Fibroblast of lung (primary cell): ENCODE data around the gene RYR2. TPM values are rescaled to one million over a fixed set of nuclear protein-coding genes. Genes with fewer than 3 reads are reported as not detected.

ENCODE experiments used
- DNase-seq, 2 donors: peaks; one replicate each; pipeline versions ENCODE4 v3.0.0 to v3.0.0-alpha.2; 2010; ENCODE audit warnings: low read depth in 2 of 2
- H2AFZ ChIP-seq: 2 replicates; pipeline ENCODE4 v1.5.1; 2012; ENCODE audit warnings: low read length, control low read depth, inconsistent platforms
- H3K27ac ChIP-seq: 2 replicates; pipeline ENCODE4 v1.5.1; 2011; ENCODE audit warnings: low read length, control low read depth; ENCODE audit not compliant: insufficient read depth
- H3K27me3 ChIP-seq: 2 replicates; pipeline ENCODE4 v1.5.1; 2011; ENCODE audit warnings: mild to moderate bottlenecking, low read length; ENCODE audit not compliant: control insufficient read depth, insufficient read depth
- H3K36me3 ChIP-seq: 2 replicates; pipeline ENCODE4 v1.5.1; 2011; ENCODE audit warnings: low read length; ENCODE audit not compliant: control insufficient read depth, insufficient read depth
- H3K4me1 ChIP-seq: 2 replicates; pipeline ENCODE4 v1.5.1; 2011; ENCODE audit warnings: low read length; ENCODE audit not compliant: control insufficient read depth, insufficient read depth; ENCODE audit errors: extremely low read depth
- H3K4me2 ChIP-seq: 2 replicates; pipeline ENCODE4 v1.5.1; 2011; ENCODE audit warnings: low read length, control low read depth; ENCODE audit not compliant: insufficient read depth; ENCODE audit errors: extremely low read depth
- H3K4me3 ChIP-seq, 4 experiments: fragments of 200-600 bp in 1 of 4; sonication (generic) in 1 of 4; replicated peaks in 1 of 4; 2 replicates each; pipeline ENCODE4 v1.5.1; 2011 to 2016; ENCODE audit warnings: low read length in 4 of 4, low read depth in 3 of 4, mild to moderate bottlenecking in 3 of 4, control low read depth in 2 of 4, inconsistent platforms in 1 of 4, mixed read lengths in 1 of 4; ENCODE audit not compliant: insufficient read depth in 1 of 4; ENCODE audit errors: control extremely low read depth in 1 of 4
- H3K79me2 ChIP-seq: 2 replicates; pipeline ENCODE4 v1.5.1; 2012; ENCODE audit warnings: mild to moderate bottlenecking, low read length, inconsistent platforms; ENCODE audit not compliant: control insufficient read depth, insufficient read depth
- H3K9ac ChIP-seq: 2 replicates; pipeline ENCODE4 v1.5.1; 2011; ENCODE audit warnings: mild to moderate bottlenecking, low read length, control low read depth; ENCODE audit not compliant: insufficient read depth
- H3K9me3 ChIP-seq: 2 replicates; pipeline ENCODE4 v1.5.1; 2012; ENCODE audit warnings: low read depth, low read length; ENCODE audit not compliant: control insufficient read depth, insufficient read depth
- H4K20me1 ChIP-seq: 2 replicates; pipeline ENCODE4 v1.5.1; 2011; ENCODE audit warnings: low read length; ENCODE audit not compliant: control insufficient read depth, insufficient read depth; ENCODE audit errors: extremely low read depth
- EZH2 ChIP-seq: IDR thresholded peaks from 2 replicates; pipeline ENCODE4 v1.5.1; 2012; ENCODE audit warnings: low read length, control low read depth, mild to moderate bottlenecking; ENCODE audit errors: missing control alignments
- polyA plus RNA-seq, 2 donors: library from polyadenylated mRNA; depleted of rRNA in 1 of 2; stranded (reverse) in 1 of 2; unstranded in 1 of 2; fragments of >200 nt; gene quantifications; 2 replicates each; pipeline ENCODE4 v1.2.1, GENCODE V29; 2011 to 2012; ENCODE audit warnings: missing spikeins in 1 of 2
- total RNA-seq: library from RNA; depleted of rRNA; stranded (reverse); fragments of >200 nt; gene quantifications from 2 replicates; pipeline ENCODE4 v1.2.1, GENCODE V29; 2014
- TF ChIP-seq, protein P1 (sequence below), 2 donors: IDR thresholded peaks in 1 of 2; conservative IDR thresholded peaks in 1 of 2; 1 replicate in 1 of 2; 2 replicates in 1 of 2; pipeline ENCODE4 v1.5.1; 2011 to 2012; ENCODE audit warnings: low read length in 2 of 2, control low read depth in 1 of 2, inconsistent platforms in 1 of 2, low read depth in 1 of 2, mild to moderate bottlenecking in 1 of 2

The RYR2 gene
- total and polyA plus RNA-seq, 2 donors (not counting 1 experiment from before 2014, with no cell fraction given): 0.06 to 0.17 TPM

DNA sequence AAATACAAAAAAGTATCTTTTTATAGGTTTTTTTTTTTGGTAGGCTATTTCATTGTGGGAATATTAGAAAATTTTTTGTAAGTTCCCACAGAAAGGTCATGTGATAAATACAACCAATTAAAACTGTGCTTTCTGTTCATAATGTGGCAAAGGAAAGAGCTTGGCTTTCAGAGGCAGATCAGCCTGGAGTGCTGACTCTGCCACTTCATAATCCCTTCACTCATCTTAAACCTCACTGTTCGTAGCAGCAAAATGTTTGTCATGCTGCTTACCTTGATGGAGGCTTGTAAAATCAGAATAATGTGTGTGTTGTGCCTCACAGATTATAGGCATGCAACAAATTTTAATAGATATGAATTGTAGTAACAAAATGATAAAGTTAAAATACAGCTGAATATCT lies 671.9 kb downstream of the RYR2 start:
- no peak overlapping the region for H3K27ac ChIP-seq
- H3K27me3 ChIP-seq: no peaks in the 10 kb centered on the region

DNA sequence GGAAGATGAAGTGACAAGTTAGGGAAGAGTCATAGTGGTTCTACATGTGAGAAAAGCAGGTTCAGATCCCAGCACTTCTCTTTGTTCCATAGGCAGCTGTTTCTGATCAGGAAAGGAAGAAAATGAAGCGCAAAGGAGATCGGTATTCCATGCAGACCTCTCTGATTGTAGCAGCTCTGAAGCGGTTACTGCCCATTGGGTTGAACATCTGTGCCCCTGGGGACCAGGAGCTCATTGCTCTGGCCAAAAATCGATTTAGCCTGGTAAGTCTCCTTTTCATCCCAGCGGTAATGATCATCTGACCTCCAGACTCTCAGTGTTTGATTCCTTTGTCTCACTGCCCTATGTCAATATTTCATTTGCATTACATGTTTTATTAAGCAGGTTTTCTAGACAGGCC lies 675.1 kb downstream of the RYR2 start:
- Histone ChIP-seq H3K36me3 (no peaks in the 10 kb centered on the region), H3K27ac (no peak overlapping the region), H3K79me2 (no peaks in the 10 kb centered on the region), H3K27me3 (no peaks in the 10 kb centered on the region), H2AFZ (no peak overlapping the region), H4K20me1 (no peaks in the 10 kb centered on the region), H3K9me3 (no peaks in the 10 kb centered on the region), H3K9ac (no peak overlapping the region), H3K4me2 (no peak overlapping the region), H3K4me1 (no peaks in the 10 kb centered on the region), H3K4me3 (no peak overlapping the region)
- TF ChIP-seq, protein P1, sequence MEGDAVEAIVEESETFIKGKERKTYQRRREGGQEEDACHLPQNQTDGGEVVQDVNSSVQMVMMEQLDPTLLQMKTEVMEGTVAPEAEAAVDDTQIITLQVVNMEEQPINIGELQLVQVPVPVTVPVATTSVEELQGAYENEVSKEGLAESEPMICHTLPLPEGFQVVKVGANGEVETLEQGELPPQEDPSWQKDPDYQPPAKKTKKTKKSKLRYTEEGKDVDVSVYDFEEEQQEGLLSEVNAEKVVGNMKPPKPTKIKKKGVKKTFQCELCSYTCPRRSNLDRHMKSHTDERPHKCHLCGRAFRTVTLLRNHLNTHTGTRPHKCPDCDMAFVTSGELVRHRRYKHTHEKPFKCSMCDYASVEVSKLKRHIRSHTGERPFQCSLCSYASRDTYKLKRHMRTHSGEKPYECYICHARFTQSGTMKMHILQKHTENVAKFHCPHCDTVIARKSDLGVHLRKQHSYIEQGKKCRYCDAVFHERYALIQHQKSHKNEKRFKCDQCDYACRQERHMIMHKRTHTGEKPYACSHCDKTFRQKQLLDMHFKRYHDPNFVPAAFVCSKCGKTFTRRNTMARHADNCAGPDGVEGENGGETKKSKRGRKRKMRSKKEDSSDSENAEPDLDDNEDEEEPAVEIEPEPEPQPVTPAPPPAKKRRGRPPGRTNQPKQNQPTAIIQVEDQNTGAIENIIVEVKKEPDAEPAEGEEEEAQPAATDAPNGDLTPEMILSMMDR (conservative IDR thresholded peaks at IDR 0.05 in 1 of 2, IDR thresholded peaks at IDR 0.05 in 1 of 2; ENCODE audit: low read depth in 1 of 2, low read length in 2 of 2): no peak
- TF ChIP-seq EZH2: no peak
- no peak for DNase-seq

More for the DNA sequence above, 671.9 kb downstream of the RYR2 start:
- H3K36me3 ChIP-seq: no peaks in the 10 kb centered on the region
- no peaks in the 10 kb centered on the region for H3K9me3 ChIP-seq
- peak in 1 of 2 donors; percentile 39 for DNase-seq
- H3K4me2 ChIP-seq: peak overlapping the region; percentile 23
- no peaks in the 10 kb centered on the region for H4K20me1 ChIP-seq
- H3K9ac ChIP-seq: no peak overlapping the region
- H3K4me3 ChIP-seq: no peak overlapping the region
- H3K79me2 ChIP-seq: no peaks in the 10 kb centered on the region
- H3K4me1 ChIP-seq: no peaks in the 10 kb centered on the region
- TF ChIP-seq EZH2: no peak
- TF ChIP-seq, protein P1 (conservative IDR thresholded peaks at IDR 0.05 in 1 of 2, IDR thresholded peaks at IDR 0.05 in 1 of 2; ENCODE audit: low read depth in 1 of 2, low read length in 2 of 2): no peak
- H2AFZ ChIP-seq: peak overlapping the region; percentile 63

DNA sequence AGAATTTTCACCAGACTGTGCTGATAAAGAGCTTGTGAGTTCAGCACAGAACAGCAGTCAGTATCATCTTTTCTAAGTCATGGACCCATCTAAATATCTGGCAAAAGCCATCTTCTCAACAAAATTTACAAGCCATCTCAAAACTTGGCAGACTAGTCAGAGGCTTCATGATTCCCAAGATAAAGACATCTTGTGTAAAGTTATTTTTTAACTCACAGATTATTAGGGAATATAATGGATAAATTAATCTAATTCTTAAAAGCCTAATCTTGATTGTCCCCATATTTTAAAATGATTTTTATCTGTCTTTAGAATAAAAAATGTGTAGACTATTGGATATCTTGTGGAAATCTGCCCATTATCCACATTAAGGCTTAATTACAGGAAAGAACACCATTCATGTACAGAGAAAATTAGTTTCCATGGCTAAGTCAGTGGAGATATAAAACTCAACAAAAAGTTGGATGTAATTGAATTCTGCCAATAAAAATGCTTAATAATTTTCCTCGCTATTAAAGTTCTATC lies 688.9 kb downstream of the RYR2 start:
- Histone ChIP-seq H3K27me3 (no peaks in the 10 kb centered on the region), H4K20me1 (no peaks in the 10 kb centered on the region)
- TF ChIP-seq EZH2: no peak
- TF ChIP-seq, protein P1 (conservative IDR thresholded peaks at IDR 0.05 in 1 of 2, IDR thresholded peaks at IDR 0.05 in 1 of 2; ENCODE audit: low read depth in 1 of 2, low read length in 2 of 2): no peak

More for the DNA sequence above, 688.9 kb downstream of the RYR2 start:
- Histone ChIP-seq H3K27ac (no peak overlapping the region), H3K79me2 (no peaks in the 10 kb centered on the region), H3K4me2 (no peak overlapping the region), H2AFZ (no peak overlapping the region), H3K4me3 (no peak overlapping the region), H3K9ac (no peak overlapping the region), H3K36me3 (no peaks in the 10 kb centered on the region), H3K9me3 (no peaks in the 10 kb centered on the region), H3K4me1 (no peaks in the 10 kb centered on the region)
- DNase-seq: no peak
